Measurements from ENCODE around the gene EXPH5.

EXPH5 gene

GRCh38 chr11:108511851-108512474 lies 81.6 kb downstream of the EXPH5 start:
- DNase-seq (ENCODE audit: low spot score), result no peak

- no peak for DNase-seq (ENCODE audit: low spot score)
These were observed 84.6 kb downstream of the EXPH5 start for GRCh38 chr11:108508653-108509593.

- DNase-seq (ENCODE audit: low spot score), result no peak
These were observed 92.2 kb downstream of the EXPH5 start for GRCh38 chr11:108501396-108501795.

GRCh38 chr11:108500721-108501120 lies 92.8 kb downstream of the EXPH5 start:
- no peak for DNase-seq (ENCODE audit: low spot score)

GRCh38 chr11:108500169-108500568 lies 93.4 kb downstream of the EXPH5 start:
- DNase-seq (ENCODE audit: low spot score), result no peak

GRCh38 chr11:108498816-108499408 lies 94.7 kb downstream of the EXPH5 start:
- DNase-seq (ENCODE audit: low spot score), result no peak

- peak; percentile 33 for DNase-seq (ENCODE audit: low spot score)
These were observed 95.3 kb downstream of the EXPH5 start, which contains the start of gene POGLUT3 for GRCh38 chr11:108498046-108498815. Gene POGLUT3 (minus strand): TSS chr11:108498384. CDS start chr11:108498366, 18 bp downstream.

- DNase-seq (ENCODE audit: low spot score), result peak; percentile 98
These were observed 96.1 kb downstream of the EXPH5 start for GRCh38 chr11:108497317-108498045.

- DNase-seq (ENCODE audit: low spot score), result no peak
These were observed 96.8 kb downstream of the EXPH5 start for GRCh38 chr11:108496643-108497256.

GRCh38 chr11:108495326-108495725 lies 98.2 kb downstream of the EXPH5 start:
- DNase-seq (ENCODE audit: low spot score), result no peak

- DNase-seq (ENCODE audit: low spot score), result no peak
These were observed 99.4 kb downstream of the EXPH5 start for GRCh38 chr11:108494182-108494581.

GRCh38 chr11:108491936-108492335 lies 101.6 kb downstream of the EXPH5 start:
- no peak for DNase-seq (ENCODE audit: low spot score)

- DNase-seq (ENCODE audit: low spot score), result no peak
These were observed 106.7 kb downstream of the EXPH5 start for GRCh38 chr11:108486828-108487227.

- DNase-seq (ENCODE audit: low spot score), result no peak
These were observed 107.2 kb downstream of the EXPH5 start for GRCh38 chr11:108486331-108486730.

GRCh38 chr11:108483163-108483562 lies 110.4 kb downstream of the EXPH5 start:
- no peak for DNase-seq (ENCODE audit: low spot score)

GRCh38 chr11:108474664-108475463 lies 118.7 kb downstream of the EXPH5 start:
- DNase-seq (ENCODE audit: low spot score), result no peak

GRCh38 chr11:108472681-108473080 lies 120.9 kb downstream of the EXPH5 start:
- no peak for DNase-seq (ENCODE audit: low spot score)

GRCh38 chr11:108468478-108468864 lies 125.1 kb downstream of the EXPH5 start:
- DNase-seq (ENCODE audit: low spot score), result no peak

- peak; percentile 96 for DNase-seq (ENCODE audit: low spot score)
These were observed 126.3 kb downstream of the EXPH5 start, which contains the start of gene C11orf65 for GRCh38 chr11:108467091-108467823. Gene C11orf65 (minus strand): TSS chr11:108467529. CDS start chr11:108461559, 5,970 bp downstream.
